MCF 10A (cell line): ENCODE measurements around the gene ZDHHC9. TPM values are rescaled to one million over a fixed set of nuclear protein-coding genes. Genes with fewer than 3 reads are reported as not detected.
A peak's percentile ranks its signal among the peaks of the same experiment; 100 is the strongest.

Experiments used
- BruUV-seq: library from RNA; stranded (reverse); fragments of 400-500 nt; replicated peaks from 2 replicates; lab custom pipeline; 2021; lab: Mats Ljungman, UMichigan
- CTCF ChIA-PET: fragments of 300-600 bp; sonication (Branson Sonifier 250); formaldehyde crosslinking; extraction: SDS; loops from one replicate; lab custom pipeline; 2021; ENCODE audit warnings: antibody characterized with exemption, inconsistent platforms; lab: Yijun Ruan, JAX
- POLR2A ChIA-PET: fragments of 300-600, 350-650 bp; sonication (Branson Sonifier 250); formaldehyde crosslinking; extraction: SDS; loops from one replicate; lab custom pipeline; 2020; ENCODE audit warnings: antibody characterized with exemption, inconsistent platforms; lab: Yijun Ruan, JAX
- DNase-seq: peaks from one replicate; pipeline ENCODE4 v3.0.0-alpha.2; 2018; ENCODE audit not compliant: unreplicated experiment
- H3K27ac Mint-ChIP-seq: one replicate; pipeline ENCODE4 v1.8.0; 2022; ENCODE audit warnings: mild to moderate bottlenecking, low read depth, mixed read lengths; ENCODE audit not compliant: unreplicated experiment
- H3K27me3 Mint-ChIP-seq: one replicate; pipeline ENCODE4 v1.8.0; 2022; ENCODE audit warnings: mixed read lengths; ENCODE audit not compliant: insufficient read depth, unreplicated experiment
- H3K36me3 Mint-ChIP-seq: one replicate; pipeline ENCODE4 v1.8.0; 2022; ENCODE audit warnings: mild to moderate bottlenecking, moderate library complexity, mixed read lengths; ENCODE audit not compliant: insufficient read depth, unreplicated experiment
- H3K4me1 Mint-ChIP-seq: one replicate; pipeline ENCODE4 v1.8.0; 2022; ENCODE audit warnings: mixed read lengths; ENCODE audit not compliant: insufficient read depth, unreplicated experiment
- H3K4me3 Mint-ChIP-seq: one replicate; pipeline ENCODE4 v1.8.0; 2022; ENCODE audit warnings: mild to moderate bottlenecking, moderate library complexity, mixed read lengths; ENCODE audit not compliant: unreplicated experiment
- H3K9me3 Mint-ChIP-seq: one replicate; pipeline ENCODE4 v1.8.0; 2022; ENCODE audit warnings: mixed read lengths; ENCODE audit not compliant: unreplicated experiment
- CTCF ChIP-seq: fragments of 200-600 bp; IDR thresholded peaks from one replicate; pipeline ENCODE4 v1.8.0; 2022; ENCODE audit warnings: antibody characterized with exemption, mild to moderate bottlenecking; ENCODE audit not compliant: unreplicated experiment
- intact Hi-C: fragments of 100-400 bp; cut with micrococcal nuclease; formaldehyde crosslinking; loops from 2 replicates; pipeline ENCODE4 v1.14.1; 2022
- total RNA-seq: library from RNA; stranded (reverse); gene quantifications from 2 replicates; pipeline ENCODE4 v1.2.3, GENCODE V29; 2022

ZDHHC9 gene
- total RNA-seq, 1 experiment from 2014 or later = 30.6 TPM

- ChIA-PET CTCF (interaction anchor here (0.6 to 0.8 kb wide), 2 partner anchors 182 to 230 kb away, joined by 3 to 4 read pairs; no protein-coding TSS in a partner anchor), POLR2A (interaction anchor here (0.7 to 1.3 kb wide), 2 partner anchors 15 to 80 kb away, joined by 3 read pairs; no protein-coding TSS in a partner anchor)
- no peak for DNase-seq
- Mint-ChIP-seq H3K27me3 (peaks cover 12% of the 10 kb centered on the region), H3K36me3 (no peaks in the 10 kb centered on the region), H3K27ac (no peak overlapping the region), H3K4me3 (no peak overlapping the region), H3K9me3 (no peaks in the 10 kb centered on the region), H3K4me1 (no peaks in the 10 kb centered on the region)
- intact Hi-C loops = no loop called here
- no peak for TF ChIP-seq CTCF
- no TSS peak for BruUV-seq
These were observed 3.0 kb upstream of the ZDHHC9 start for GRCh38 chrX:129846716-129847115.

- no TSS peak for BruUV-seq
- H3K4me1 Mint-ChIP-seq = no peaks in the 10 kb centered on the region
- H3K9me3 Mint-ChIP-seq = no peaks in the 10 kb centered on the region
- POLR2A ChIA-PET = no interaction called here
- intact Hi-C loops = no loop called here
- no peak overlapping the region for H3K27ac Mint-ChIP-seq
- CTCF ChIA-PET = interaction anchor here (0.6 to 1.5 kb wide), 2 partner anchors 9 to 294 kb away, joined by 3 read pairs; no protein-coding TSS in a partner anchor
- DNase-seq = no peak
- H3K27me3 Mint-ChIP-seq = peaks cover 19% of the 10 kb centered on the region
- TF ChIP-seq CTCF = no peak
- no peaks in the 10 kb centered on the region for H3K36me3 Mint-ChIP-seq
- no peak overlapping the region for H3K4me3 Mint-ChIP-seq
These were observed 2.0 kb upstream of the ZDHHC9 start for GRCh38 chrX:129845616-129846190.

GRCh38 chrX:129843209-129843458, 552 bp downstream of the ZDHHC9 start:
- DNase-seq = no peak
- H3K4me1 Mint-ChIP-seq = no peaks in the 10 kb centered on the region
- POLR2A ChIA-PET = interaction anchor here (1.1 kb wide), 1 partner anchor 62 kb away, joined by 4 read pairs; the partner anchor contains the start of gene UTP14A
- CTCF ChIA-PET = no interaction called here
- H3K4me3 Mint-ChIP-seq = peak overlapping the region; percentile 84
- TF ChIP-seq CTCF = no peak
- no TSS peak for BruUV-seq
- peaks cover 3% of the 10 kb centered on the region for H3K36me3 Mint-ChIP-seq
- H3K27me3 Mint-ChIP-seq = peaks cover 25% of the 10 kb centered on the region
- H3K27ac Mint-ChIP-seq = no peak overlapping the region
- no peaks in the 10 kb centered on the region for H3K9me3 Mint-ChIP-seq
- intact Hi-C loops = no loop called here

GRCh38 chrX:129842510-129843208, 1.0 kb downstream of the ZDHHC9 start:
- Mint-ChIP-seq H3K4me3 (peak overlapping the region; percentile 84), H3K9me3 (no peaks in the 10 kb centered on the region), H3K4me1 (no peaks in the 10 kb centered on the region), H3K27ac (no peak overlapping the region), H3K36me3 (peaks cover 6% of the 10 kb centered on the region), H3K27me3 (peaks cover 25% of the 10 kb centered on the region)
- ChIA-PET POLR2A (no interaction called here), CTCF (no interaction called here)
- intact Hi-C loops = no loop called here
- peak; percentile 28 for DNase-seq
- TSS peak; percentile 31 for BruUV-seq
- TF ChIP-seq CTCF = no peak
